Hindlimb muscle (tissue), 1 donor: ENCODE measurements around the gene VWF. TPM values are rescaled to one million over a fixed set of nuclear protein-coding genes. Genes with fewer than 3 reads are reported as not detected.
"Not testable (repeated sequence)": the region's sequence is repeated elsewhere in the genome, so short reads cannot be mapped to it uniquely, and the experiment has no call there.

Source experiments
- DNase-seq: peaks from one replicate; pipeline ENCODE4 v3.0.0-alpha.2; 2013
- polyA plus RNA-seq: library from polyadenylated mRNA; unstranded; fragments of 120-200 nt; gene quantifications from one replicate; pipeline ENCODE4 v1.2.1, GENCODE V29; 2013; ENCODE audit not compliant: insufficient read length

The VWF gene
- polyA plus RNA-seq, 1 donor = 71.3 TPM

DNA sequence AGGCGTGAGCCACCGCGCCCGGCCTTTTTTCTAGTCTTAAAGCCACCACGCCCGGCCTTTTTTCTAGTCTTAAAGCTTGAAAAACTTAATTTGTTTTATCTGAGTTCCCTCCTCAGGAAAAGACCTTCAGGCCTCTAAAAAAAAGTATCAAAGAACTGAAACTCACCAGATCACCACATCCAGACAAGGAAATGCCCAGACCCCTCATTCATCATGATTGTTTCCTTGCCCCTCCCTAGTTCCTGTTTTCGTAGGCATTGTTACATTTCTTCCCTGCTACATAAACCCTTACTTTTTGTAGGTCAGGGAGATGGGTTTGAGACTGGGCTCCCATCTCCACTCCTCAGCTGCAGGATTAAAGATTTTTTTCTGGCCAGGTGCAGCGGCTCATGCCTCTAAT lies 21.1 kb upstream of the VWF start:
- DNase-seq = no peak

DNA sequence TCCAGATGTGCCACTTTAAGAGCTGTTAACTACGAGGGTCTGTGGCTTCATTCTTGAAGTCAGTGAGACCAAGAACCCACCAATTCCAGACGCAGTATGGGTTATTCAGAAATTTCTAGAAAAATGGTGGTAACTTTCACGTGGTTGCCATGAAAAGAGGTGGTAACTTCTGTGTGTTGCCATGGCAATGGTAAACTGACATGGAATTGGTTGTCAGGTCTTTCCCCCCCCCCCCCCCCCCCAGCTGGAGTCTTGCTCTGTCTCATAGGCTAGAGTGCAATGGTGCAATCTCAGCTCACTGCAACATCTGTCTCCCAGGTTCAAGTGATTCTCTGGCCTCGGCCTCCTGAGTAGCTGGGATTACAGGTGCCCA lies 18.8 kb upstream of the VWF start:
- DNase-seq = no peak

DNA sequence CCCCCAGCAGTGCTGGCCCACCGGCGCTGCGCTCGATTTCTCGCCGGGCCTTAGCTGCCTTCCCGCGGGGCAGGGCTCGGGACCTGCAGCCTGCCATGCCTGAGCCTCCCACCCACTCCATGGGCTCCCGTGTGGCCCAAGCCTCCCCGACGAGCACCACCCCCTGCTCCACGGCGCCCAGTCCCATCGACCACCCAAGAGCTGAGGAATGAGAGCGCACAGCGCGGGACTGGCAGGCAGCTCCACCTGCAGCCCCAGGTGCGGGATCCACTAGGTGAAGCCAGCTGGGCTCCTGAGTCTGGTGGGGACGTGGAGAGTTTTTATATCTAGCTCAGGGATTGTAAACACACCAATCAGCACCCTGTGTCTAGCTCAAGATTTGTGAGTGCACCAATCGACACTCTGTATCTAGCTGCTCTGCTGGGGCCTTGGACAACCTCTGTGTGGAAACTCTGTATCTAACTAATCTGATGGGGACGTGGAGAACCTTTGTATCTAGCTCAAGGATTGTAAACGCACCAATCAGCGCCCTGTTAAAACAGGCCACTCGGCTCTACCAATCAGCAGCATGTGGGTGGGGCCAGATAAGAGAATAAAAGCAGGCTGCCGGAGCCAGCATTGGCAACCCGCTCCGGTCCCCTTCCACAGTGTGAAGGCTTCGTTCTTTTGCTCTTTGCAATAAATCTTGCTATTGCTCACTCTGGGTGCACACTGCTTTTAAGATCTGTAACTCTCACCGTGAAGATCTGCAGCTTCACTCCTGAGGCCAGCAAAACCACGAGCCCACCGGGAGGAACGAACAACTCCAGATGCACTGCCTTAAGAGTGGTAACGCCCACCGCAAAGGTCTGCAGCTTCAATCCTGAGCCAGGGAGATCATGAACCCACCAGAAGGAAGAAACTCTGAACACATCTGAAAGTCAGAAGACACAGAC lies 18.2 kb upstream of the VWF start:
- DNase-seq = not testable (repeated sequence)

DNA sequence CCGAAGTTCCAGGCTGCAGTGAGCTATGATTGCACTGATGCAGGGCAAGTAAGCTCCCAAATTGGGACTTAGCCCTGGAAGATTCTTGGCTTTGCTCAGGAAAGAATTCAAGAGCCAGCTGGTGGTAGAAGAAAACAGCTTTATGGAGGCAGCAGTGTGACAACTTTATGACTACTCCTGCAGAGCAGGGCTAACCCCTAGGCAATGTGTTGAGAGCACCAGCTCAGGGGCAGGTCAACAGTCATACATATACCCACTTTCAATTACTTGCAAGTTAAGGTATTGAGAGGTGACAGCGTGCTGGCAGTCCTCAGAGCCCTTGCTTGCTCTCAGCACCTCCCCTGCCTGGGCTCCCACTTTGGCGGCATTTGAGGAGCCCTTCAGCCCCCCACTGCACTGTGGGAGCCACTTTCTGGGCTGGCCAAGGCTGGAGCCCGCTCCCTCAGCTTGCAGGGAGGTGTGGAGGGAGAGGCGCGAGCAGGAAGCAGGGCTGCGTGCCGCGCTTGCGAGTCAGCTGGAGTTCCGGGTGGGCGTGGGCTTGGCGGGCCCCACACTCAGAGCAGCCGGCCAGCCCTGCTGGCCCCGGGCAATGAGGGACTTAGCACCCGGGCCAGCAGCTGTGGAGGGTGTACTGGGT lies 17.4 kb upstream of the VWF start:
- not testable (repeated sequence) for DNase-seq

DNA sequence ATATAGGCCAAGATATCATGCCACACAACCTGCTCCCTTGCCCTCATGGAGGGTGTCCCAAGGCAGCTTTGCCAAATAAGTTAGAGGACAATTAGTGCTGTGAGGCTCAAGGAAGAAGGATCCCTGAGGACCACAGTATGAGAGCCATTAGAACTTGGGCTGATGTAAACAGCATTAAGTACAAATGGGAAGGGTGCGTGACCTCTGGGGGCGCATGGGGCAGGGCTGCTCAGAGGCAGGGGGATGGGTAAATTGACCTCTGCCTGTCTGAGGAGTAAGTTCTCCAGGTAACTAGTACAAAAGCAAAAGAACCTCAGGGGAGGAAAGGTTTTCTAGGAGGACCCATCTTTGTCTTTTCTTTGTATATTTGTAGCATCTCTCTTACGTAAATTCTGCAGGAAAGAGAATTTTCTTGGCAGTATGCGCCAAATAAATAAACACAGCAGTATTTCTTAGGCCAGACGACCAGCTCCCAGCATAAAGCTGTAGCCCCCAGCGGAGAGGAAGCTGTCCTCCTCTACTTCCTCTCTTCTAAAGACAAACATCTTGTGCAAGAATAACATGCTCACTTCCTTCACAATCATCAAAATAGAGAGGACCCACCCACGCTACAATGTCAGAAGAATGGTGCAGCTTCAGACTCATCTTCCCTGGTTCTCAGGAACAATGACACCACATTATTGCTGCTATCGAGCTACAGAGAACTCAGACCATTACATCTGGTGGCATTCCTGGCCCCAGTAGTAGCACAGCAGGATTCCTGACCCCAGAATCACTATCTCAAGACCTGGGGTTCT lies 16.4 kb upstream of the VWF start:
- DNase-seq = no peak

DNA sequence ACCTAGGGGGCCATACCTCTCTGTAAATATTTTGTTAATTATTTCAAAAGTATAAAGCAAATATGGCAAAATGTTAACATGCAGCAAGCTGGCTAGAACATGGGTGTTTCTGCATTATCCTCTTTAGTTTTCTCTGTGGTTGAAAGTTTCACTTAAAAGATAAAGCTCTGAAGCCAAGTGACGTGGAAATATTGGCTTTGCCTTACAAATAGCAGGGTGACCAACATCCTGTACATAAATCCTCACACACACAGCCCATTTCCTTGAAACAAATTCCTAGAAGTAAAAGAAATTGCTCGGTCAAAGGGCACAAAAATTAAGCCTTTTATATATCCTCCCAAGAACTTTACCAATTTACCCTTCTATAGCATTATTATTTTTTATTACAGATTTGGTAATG lies 10.6 kb upstream of the VWF start:
- DNase-seq = no peak

DNA sequence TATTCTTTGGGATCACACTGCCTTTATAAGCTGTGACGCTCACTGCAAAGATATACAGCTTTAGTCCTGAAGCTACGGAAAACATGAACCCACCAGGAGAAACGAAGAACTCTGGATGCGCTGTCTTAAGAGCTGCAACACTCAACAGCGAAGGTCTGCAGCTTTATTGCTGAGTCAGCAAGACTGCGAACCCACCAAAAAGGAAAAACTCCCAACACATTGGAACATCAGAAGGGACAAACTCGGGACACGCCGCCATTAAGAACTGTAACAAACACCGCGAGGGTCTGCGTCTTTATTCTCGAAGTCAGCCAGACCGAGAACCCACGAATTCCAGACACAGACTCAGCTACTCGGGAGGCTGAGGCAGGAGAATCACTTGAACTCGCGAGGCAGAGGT lies 9.2 kb upstream of the VWF start:
- DNase-seq = no peak

DNA sequence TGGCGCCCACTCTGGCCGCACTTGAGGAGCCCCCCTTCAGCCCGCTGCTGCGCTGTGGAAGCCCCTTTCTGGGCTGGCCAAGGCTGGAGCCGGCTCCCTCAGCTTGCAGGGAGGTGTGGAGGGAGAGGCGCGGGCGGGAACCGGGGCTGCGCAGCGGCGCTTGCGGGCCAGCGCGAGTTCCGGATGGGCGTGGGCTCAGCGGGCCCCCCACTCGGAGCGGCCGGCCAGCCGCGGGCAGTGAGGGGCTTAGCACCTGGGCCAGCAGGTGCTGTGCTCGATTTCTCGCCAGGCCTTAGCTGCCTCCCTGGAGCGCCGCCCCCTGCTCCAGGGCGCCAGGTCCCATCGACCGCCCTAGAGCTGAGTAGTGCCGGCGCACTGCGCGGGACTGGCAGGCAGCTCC lies 8.0 kb upstream of the VWF start:
- DNase-seq = no peak

DNA sequence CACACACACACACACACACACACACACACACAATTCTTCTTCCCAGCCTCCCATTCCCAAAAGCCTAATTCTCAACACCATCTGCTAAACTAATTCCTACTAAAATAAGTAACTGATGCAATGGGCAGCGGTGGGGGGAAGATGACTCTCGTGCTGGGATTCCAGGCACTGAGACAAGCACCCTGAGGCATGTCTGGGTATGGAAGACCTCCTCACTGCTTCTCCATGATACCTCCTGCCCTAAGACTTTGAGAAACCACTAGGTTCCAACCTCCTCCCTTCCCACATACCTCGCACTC lies 789 bp upstream of the VWF start:
- peak; percentile 61 for DNase-seq

DNA sequence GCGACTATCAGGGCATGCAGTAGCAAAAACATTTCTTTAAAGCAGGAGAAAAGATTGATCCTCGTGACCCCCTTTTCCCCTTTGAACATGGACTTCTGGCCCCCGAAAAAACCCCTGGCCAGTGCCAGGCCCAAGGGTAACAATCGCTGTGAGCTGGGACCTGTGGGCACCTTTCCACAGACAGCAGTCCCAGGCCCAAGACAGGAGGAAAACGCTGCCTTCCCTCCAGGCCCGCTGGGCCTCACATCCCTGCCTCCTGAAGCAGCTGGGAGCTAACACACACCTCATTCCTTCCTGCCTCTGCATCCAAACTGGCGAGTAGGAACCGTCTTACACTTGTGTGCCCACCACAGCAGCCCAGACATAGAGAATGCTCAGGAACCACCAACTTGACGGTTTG lies 1.2 kb downstream of the VWF start:
- no peak for DNase-seq

DNA sequence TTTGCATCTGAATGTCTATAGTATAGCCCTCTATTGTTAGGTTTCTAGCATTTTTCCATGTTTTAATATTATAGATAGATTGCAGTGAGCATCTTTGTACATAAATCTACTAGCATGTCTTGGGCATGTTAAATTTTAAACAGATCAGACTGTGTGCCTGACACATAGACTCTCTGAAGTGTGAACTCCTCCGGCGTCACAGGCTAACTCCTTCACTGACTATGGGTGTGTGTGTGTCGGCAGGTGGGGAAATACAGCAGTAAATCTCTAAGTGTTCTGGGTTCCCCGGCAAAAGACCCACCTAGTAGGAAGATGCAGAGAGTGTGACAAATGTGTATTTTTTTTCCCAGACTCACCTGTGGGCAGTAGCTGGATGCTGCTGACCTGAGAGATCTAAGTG lies 2.3 kb downstream of the VWF start:
- DNase-seq = no peak

DNA sequence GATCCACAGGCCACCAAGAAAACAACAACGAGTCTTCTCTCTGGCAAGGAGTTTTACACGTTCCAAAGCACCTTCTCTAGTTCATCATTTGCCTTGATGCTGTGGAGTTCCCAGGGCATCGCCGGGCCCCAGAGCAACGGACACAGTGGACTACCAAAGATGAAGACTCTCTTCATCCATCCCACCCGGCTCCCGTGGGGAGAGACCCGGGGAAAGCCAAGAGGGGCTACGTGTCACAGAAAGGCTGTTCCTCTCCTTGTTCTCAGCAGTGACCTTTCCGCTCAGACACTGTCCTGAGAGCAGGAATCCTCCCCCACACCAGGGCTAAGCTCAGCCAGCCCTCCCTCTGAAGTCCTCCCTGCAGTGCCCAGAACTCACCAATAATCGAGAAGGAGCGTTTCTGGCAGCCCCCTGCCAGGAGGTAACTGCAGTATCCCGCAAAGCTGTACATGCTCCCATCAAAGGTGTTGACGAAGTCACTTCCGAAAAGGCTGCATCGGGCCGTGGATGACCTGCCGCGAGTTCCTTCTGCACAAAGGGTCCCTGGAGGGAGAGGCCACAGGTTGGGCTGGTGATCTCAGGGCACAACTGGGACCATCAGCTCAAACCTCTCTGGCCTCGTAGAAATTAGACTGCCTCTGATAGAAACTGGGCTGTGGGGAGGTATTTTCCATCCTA lies 3.5 kb downstream of the VWF start:
- no peak for DNase-seq

DNA sequence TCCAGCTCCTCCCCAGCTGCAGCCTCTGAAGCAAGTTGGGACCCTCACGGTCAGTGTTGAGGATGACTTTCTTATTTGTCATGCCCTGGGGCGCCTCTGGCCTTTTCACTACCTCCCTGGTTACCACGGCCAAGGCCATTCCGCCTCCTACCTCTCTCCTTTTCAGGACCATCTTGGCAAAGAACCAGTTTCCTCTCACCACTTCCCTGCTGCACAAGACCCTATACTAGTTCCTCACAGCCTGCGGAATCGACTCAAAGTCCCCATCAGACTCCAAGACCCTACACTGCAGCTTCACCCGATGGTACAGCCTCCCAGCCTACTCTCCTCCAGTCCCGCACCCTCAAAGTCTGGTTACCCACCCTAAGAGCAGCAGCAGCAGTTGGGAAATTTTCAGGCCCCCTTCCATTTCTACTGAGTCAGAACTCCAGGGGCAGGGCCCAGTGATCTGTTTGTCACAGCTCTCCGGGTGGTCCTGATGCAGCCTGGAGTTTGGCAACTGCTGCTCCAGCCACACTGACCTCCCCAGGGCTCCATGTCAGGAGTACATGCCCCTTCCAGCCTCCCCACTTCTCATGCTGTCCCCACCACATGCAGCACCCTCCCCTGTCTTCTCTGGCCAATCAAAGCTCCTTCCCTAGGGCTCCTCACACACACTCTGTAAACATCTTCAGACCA lies 5.4 kb downstream of the VWF start:
- DNase-seq = no peak

DNA sequence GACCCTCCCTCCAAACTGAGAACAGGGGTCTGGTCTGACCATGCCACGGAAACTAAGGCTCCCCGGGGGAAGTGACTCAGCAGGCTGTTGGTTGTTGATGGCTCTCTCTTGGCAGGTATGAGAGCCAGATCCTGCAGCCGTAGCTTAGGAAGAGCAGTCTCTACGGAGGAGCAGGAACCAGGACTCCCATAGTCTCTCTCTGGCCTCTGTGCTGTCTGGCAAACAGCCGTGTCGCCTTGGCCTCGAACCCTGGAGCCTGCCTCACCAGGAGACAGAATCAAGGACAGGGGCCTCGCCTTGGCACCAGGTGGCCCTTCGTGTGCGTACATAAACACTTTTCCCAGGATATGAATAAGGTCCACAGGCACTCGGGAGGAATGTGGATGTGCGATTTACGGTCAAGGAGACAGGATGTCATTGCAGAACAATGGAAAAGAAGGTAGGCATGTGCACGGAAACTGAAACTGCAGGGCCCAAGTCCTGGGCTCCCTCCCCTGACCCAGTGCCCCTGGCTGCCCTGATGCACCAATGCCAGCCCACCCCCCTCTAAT lies 7.9 kb downstream of the VWF start:
- DNase-seq = no peak

DNA sequence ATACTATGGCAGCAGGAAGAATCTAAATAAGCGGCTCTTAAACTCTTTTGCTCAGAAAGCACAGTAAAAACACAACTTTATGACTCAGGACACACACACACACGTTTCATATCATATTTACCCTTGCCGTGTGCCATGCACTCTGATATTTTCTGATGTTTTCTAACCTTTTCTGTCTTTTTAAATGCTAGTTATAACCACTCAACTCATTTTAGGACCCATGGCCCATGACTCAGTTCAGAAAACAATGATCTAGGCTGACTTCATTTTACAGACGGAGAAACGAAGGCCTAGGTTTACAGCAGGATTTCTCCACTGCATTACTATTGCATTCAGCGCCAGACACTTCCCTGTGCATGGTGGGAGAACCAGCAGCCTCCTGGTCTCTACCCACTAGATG lies 9.1 kb downstream of the VWF start:
- DNase-seq = no peak

DNA sequence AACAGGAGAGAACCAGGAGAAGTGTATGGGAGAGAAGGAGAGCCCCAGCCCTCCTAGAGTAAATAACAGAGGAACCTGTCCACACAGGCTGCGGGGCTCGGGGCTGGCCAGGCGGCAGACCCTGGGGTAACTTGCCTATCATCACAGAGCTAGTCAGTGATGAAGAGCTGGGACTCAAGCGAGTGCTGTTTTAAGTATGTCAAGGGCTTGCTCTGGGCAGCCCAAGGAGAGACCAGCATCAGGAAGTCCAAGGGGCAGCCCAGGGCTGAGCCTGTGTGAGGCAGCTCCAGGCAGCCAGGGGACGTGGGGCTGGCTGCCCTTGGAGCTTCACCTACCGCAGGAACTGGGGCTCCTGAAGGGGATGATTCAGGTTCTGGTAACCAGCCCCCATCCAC lies 10.0 kb downstream of the VWF start:
- DNase-seq = no peak

DNA sequence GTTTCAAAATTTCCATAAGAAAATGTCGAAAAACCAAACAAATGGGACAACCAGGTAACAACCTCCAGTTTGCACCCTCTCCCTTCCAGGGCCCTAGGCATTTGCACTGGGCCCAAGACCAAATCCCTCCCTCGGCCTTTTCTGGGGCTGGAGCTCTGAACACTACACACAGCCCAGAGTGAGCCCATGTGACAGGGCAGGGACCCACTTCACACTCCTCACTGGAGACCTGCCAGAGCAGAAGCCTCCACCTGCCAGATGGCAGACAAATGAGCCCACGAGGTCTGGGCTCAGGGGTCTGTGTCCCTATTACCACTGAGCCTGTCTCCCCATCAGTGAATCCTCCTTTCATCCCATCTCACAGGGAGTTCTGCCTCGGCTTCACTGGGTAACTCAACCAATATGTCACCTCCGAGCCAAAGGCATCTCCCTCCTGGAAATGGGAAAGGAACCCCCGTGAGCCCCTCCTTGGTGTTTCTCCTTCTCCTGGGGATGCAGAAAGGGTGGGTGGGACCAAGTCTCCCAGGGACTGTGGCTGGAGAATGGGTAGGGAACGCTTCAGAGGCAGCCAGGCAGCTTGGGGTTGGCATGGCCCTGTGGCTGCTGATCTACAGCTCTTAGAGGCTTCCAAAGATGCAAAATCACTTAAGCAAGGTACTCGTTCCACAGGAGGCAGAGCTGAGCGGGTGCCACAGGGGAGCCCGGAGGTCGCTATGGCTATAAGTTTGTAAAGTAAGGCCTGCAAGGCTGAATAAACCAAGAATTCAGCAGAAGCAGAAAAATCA lies 10.6 kb downstream of the VWF start:
- no peak for DNase-seq

DNA sequence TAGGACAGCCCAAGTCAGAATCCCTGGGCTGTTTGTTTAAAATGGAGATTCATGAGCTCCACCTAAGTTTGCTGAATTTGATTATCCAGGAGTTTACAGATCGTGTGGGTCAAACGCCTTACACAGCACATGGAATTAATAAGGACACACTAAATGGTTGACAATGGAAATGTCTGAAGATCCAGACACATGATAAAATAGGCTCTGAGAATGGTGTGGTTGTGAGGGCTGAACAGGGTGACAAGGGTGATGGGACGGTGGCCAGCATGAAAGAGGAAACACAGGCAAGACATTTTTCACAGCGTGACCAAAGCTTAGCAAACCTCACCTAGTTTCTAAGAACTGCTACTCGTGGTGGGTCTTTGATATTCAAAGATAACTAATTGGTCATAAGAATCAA lies 12.5 kb downstream of the VWF start:
- DNase-seq = no peak

DNA sequence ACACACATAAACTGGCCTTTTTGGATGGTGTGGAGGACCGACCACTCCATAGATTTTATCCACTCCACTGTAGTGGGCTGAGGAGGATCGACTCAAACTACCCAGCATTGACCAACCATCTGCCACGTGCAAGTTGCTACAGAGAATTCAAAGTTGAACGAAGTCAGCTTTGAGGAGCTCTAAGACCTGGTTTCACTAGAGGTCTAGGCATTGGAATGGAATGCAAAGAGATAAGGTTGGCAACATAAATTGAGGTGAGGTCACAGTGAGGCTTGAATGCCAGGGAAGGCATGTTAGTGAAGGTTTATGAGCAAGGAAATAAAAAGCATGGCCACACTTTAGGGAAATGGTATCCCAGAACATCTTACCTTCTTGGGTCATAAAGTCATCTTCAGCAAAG lies 14.5 kb downstream of the VWF start:
- no peak for DNase-seq

DNA sequence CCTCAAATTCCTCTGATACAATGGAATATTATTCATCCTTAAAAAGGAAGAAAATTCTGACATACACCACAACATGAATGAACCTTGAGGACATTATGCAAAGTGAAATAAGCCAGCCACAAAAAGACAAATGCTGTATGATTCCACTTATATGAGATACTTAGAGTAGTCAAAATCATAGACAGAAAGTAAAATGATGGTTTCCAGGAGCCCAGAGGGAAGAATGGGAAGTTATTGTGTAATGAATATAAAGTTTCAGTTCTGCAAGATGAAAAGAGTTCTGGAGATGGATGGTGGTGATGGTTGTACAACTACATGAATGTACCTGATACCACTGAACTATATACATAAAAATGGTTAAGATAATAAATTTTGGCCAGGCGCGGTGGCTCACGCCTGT lies 18.3 kb downstream of the VWF start:
- DNase-seq = no peak

DNA sequence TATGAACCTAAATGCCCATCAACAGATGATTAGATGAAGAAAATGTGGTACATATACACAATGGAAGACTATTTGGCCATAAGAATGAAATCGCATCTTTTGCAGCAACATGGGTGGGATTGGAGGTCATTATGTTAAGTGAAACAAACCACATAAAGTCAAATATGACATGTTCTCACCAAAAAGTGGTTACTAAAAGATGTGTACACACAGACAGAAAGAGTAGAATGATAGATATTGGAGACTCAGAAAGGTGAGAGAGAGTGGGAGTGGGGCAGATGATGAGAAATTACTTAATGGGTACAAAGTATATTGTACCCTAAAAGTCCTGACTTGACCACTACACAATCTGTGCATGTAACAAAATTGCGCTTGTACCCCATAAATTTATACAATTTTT lies 19.6 kb downstream of the VWF start:
- no peak for DNase-seq
